ENCODE results near the gene TAB2.

DNA sequence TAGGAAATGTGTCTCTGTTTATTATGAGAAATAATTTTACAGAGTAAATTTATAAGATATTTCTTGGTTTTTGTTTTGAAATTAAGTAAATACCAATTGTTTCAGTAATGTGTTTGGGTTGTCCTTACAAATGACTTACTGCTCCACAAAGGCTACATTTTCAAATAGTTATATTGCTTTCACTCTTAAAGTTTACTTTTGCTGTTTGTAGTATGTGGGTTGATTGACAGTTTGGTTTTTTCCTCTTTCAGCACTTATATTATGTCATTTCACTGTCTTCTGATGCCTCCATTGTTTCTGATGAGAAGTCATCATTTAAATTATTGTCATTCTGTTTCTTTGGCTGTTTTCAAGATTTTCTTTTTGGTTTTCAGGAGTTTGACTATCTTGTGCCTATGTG lies 47.7 kb downstream of the TAB2 start:
- TF ChIP-seq, protein P1, sequence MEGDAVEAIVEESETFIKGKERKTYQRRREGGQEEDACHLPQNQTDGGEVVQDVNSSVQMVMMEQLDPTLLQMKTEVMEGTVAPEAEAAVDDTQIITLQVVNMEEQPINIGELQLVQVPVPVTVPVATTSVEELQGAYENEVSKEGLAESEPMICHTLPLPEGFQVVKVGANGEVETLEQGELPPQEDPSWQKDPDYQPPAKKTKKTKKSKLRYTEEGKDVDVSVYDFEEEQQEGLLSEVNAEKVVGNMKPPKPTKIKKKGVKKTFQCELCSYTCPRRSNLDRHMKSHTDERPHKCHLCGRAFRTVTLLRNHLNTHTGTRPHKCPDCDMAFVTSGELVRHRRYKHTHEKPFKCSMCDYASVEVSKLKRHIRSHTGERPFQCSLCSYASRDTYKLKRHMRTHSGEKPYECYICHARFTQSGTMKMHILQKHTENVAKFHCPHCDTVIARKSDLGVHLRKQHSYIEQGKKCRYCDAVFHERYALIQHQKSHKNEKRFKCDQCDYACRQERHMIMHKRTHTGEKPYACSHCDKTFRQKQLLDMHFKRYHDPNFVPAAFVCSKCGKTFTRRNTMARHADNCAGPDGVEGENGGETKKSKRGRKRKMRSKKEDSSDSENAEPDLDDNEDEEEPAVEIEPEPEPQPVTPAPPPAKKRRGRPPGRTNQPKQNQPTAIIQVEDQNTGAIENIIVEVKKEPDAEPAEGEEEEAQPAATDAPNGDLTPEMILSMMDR (conservative IDR thresholded peaks at IDR 0.05): no peak
- no peak for TF ChIP-seq EZH2 (IDR thresholded peaks at IDR 0.05; ENCODE audit: low read depth)

All from PC-9 (cell line).